Measurements from ENCODE around the gene ZNF397. TPM values are rescaled to one million over a fixed set of nuclear protein-coding genes. Genes with fewer than 3 reads are reported as not detected.
A peak's percentile ranks its signal among the peaks of the same experiment; 100 is the strongest.

Gene ZNF397
- total RNA-seq, 1 experiment from 2014 or later = 9.8 TPM

DNA sequence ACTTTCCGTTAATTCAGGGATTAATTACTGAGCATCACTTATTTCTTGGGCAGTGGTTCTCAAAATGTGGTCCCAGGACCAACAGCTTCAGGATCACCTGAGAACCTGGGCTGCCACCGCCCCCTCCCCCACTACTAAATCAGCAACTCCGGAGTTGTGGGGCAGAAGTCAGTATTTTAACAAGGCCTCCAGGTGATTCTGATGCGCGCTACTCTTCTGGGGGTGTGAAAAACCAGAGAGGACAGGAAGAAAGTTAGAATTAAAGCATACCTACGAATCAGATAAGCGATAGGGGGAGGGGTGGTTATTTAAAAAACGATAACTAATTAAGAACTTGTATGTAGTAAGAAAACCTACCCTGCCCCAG, 48.9 kb downstream of the ZNF397 start:
- Histone ChIP-seq H3K36me3 (ENCODE audit: control insufficient read depth, insufficient read depth, low read length) (peaks cover 6% of the 10 kb centered on the region), H3K27ac (ENCODE audit: low read length) (peak overlapping the region; percentile 95), H3K4me3 (ENCODE audit: low read depth in 2 of 2, low read length in 2 of 2) (peak overlapping the region; percentile 89 to 90), H3K4me1 (ENCODE audit: control insufficient read depth, insufficient read depth, low read length) (no peaks in the 10 kb centered on the region), H3K27me3 (ENCODE audit: control insufficient read depth, insufficient read depth, low read length) (no peaks in the 10 kb centered on the region), H3K9me3 (ENCODE audit: control insufficient read depth, insufficient read depth, low read depth, low read length) (peaks cover 29% of the 10 kb centered on the region; the same call in 1 of the 2 replicates)
- intact Hi-C loops (cut with micrococcal nuclease; ENCODE audit: unreplicated experiment) (no loop called here), in situ Hi-C loops (cut with HindIII; ENCODE audit: low pct_unique_long_range_greater_than_20kb, low sequenced_read_pairs) (no loop called here)
- CTCF ChIA-PET = no interaction called here
- POLR2A ChIA-PET = no interaction called here
- no peak for DNase-seq (ENCODE audit: low read depth, low spot score)
- TF ChIP-seq, protein P1, sequence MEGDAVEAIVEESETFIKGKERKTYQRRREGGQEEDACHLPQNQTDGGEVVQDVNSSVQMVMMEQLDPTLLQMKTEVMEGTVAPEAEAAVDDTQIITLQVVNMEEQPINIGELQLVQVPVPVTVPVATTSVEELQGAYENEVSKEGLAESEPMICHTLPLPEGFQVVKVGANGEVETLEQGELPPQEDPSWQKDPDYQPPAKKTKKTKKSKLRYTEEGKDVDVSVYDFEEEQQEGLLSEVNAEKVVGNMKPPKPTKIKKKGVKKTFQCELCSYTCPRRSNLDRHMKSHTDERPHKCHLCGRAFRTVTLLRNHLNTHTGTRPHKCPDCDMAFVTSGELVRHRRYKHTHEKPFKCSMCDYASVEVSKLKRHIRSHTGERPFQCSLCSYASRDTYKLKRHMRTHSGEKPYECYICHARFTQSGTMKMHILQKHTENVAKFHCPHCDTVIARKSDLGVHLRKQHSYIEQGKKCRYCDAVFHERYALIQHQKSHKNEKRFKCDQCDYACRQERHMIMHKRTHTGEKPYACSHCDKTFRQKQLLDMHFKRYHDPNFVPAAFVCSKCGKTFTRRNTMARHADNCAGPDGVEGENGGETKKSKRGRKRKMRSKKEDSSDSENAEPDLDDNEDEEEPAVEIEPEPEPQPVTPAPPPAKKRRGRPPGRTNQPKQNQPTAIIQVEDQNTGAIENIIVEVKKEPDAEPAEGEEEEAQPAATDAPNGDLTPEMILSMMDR (IDR thresholded peaks at IDR 0.05) = no peak
- TF ChIP-seq SIN3A (IDR thresholded peaks at IDR 0.05; ENCODE audit: borderline replicate concordance, insufficient read depth, low read depth, low read length) (no peak), TCF7L2 (IDR thresholded peaks at IDR 0.05; ENCODE audit: low read depth, low read length) (no peak), POLR2AphosphoS5 (IDR thresholded peaks at IDR 0.05; ENCODE audit: low read depth, low read length) (no peak)
- TF ChIP-seq, protein P2, sequence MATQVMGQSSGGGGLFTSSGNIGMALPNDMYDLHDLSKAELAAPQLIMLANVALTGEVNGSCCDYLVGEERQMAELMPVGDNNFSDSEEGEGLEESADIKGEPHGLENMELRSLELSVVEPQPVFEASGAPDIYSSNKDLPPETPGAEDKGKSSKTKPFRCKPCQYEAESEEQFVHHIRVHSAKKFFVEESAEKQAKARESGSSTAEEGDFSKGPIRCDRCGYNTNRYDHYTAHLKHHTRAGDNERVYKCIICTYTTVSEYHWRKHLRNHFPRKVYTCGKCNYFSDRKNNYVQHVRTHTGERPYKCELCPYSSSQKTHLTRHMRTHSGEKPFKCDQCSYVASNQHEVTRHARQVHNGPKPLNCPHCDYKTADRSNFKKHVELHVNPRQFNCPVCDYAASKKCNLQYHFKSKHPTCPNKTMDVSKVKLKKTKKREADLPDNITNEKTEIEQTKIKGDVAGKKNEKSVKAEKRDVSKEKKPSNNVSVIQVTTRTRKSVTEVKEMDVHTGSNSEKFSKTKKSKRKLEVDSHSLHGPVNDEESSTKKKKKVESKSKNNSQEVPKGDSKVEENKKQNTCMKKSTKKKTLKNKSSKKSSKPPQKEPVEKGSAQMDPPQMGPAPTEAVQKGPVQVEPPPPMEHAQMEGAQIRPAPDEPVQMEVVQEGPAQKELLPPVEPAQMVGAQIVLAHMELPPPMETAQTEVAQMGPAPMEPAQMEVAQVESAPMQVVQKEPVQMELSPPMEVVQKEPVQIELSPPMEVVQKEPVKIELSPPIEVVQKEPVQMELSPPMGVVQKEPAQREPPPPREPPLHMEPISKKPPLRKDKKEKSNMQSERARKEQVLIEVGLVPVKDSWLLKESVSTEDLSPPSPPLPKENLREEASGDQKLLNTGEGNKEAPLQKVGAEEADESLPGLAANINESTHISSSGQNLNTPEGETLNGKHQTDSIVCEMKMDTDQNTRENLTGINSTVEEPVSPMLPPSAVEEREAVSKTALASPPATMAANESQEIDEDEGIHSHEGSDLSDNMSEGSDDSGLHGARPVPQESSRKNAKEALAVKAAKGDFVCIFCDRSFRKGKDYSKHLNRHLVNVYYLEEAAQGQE (IDR thresholded peaks at IDR 0.05; ENCODE audit: insufficient read depth in 1 of 2, low read depth in 2 of 2, low read length in 1 of 2) = no peak
- BruUV-seq (replicated peaks) = TSS peak; percentile 79
- peak; percentile 50 for ATAC-seq

GRCh38 chr18:35290094-35290735, 49.4 kb downstream of the ZNF397 start, which contains the start of gene ZSCAN30:
Gene ZSCAN30 (minus strand): TSS chr18:35290229. CDS start chr18:35264352, 25,877 bp downstream.
- intact Hi-C loops (cut with micrococcal nuclease; ENCODE audit: unreplicated experiment) = no loop called here
- ChIA-PET CTCF (no interaction called here), POLR2A (interaction anchor here (0.6 kb wide), 2 partner anchors 9 to 51 kb away, joined by 3 read pairs; no protein-coding TSS in a partner anchor)

More at GRCh38 chr18:35290094-35290735, 49.4 kb downstream of the ZNF397 start, which contains the start of gene ZSCAN30:
- DNase-seq (ENCODE audit: low read depth, low spot score) (peak; percentile 79), ATAC-seq (peak; percentile 100)
- Histone ChIP-seq H3K9me3 (ENCODE audit: control insufficient read depth, insufficient read depth, low read depth, low read length) (peaks cover 31% of the 10 kb centered on the region; the same call in 1 of the 2 replicates), H3K27ac (ENCODE audit: low read length) (peak within 1 kb of the TSS; percentile 95), H3K4me1 (ENCODE audit: control insufficient read depth, insufficient read depth, low read length) (no peaks in the 10 kb centered on the region), H3K36me3 (ENCODE audit: control insufficient read depth, insufficient read depth, low read length) (peaks cover 6% of the 10 kb centered on the region), H3K27me3 (ENCODE audit: control insufficient read depth, insufficient read depth, low read length) (no peaks in the 10 kb centered on the region), H3K4me3 (ENCODE audit: low read depth in 2 of 2, low read length in 2 of 2) (peak within 1 kb of the TSS; percentile 89 to 90)
- in situ Hi-C loops (cut with HindIII; ENCODE audit: low pct_unique_long_range_greater_than_20kb, low sequenced_read_pairs) = no loop called here
- no TSS peak for BruUV-seq (replicated peaks)
- TF ChIP-seq, protein P1 (IDR thresholded peaks at IDR 0.05) = no peak
- TF ChIP-seq TCF7L2 (IDR thresholded peaks at IDR 0.05; ENCODE audit: low read depth, low read length) (no peak), POLR2AphosphoS5 (IDR thresholded peaks at IDR 0.05; ENCODE audit: low read depth, low read length) (peak; percentile 71; the same call in 1 of the 2 replicates), SIN3A (IDR thresholded peaks at IDR 0.05; ENCODE audit: borderline replicate concordance, insufficient read depth, low read depth, low read length) (0 out of 2 replicates have a peak, but pooled peaks have one; percentile 44)
- TF ChIP-seq, protein P2 (IDR thresholded peaks at IDR 0.05; ENCODE audit: insufficient read depth in 1 of 2, low read depth in 2 of 2, low read length in 1 of 2) = no peak
